ENCODE data around the gene KLHL3. TPM values are rescaled to one million over a fixed set of nuclear protein-coding genes. Genes with fewer than 3 reads are reported as not detected.

Gene KLHL3
- total RNA-seq, 1 experiment from 2014 or later = 15.7 TPM

- Mint-ChIP-seq H3K27me3 (ENCODE audit: low read depth) (peaks cover 18% of the 10 kb centered on the region), H3K9me3 (no peaks in the 10 kb centered on the region), H3K27ac (peak overlapping the region; percentile 93), H3K4me3 (peak overlapping the region; percentile 95), H3K4me1 (peaks cover 28% of the 10 kb centered on the region), H3K36me3 (peaks cover 19% of the 10 kb centered on the region)
- ATAC-seq (peak; percentile 14), DNase-seq (ENCODE audit: low spot score) (peak; percentile 45)
- POLR2A ChIA-PET = interaction anchor here (0.5 to 3.8 kb wide), 3 partner anchors 17 to 138 kb away, joined by 3 to 20 read pairs (median 8); partner anchors contain the start of genes KLHL3 and PKD2L2
- CTCF ChIA-PET = interaction anchor here (0.9 to 1.7 kb wide), 6 partner anchors 11 to 123 kb away, joined by 4 to 14 read pairs (median 10); partner anchors contain the start of gene KLHL3
- TF ChIP-seq USF1 (CRISPR knock-in tag; IDR thresholded peaks at IDR 0.05) = 0 out of 2 replicates have a peak, but pooled peaks have one; percentile 19
- TF ChIP-seq MAX (CRISPR knock-in tag; IDR thresholded peaks at IDR 0.05) = 0 out of 2 replicates have a peak, but pooled peaks have one; percentile 14
- TF ChIP-seq NFYB (CRISPR knock-in tag; conservative IDR thresholded peaks at IDR 0.05; ENCODE audit: low read depth) = no peak
- peak; percentile 17; the same call in 1 of the 2 replicates for TF ChIP-seq ZBTB43 (CRISPR knock-in tag; IDR thresholded peaks at IDR 0.05)
- no peak for TF ChIP-seq ZBTB21 (CRISPR knock-in tag; IDR thresholded peaks at IDR 0.05; ENCODE audit: borderline replicate concordance)
- no peak for TF ChIP-seq ATF1 (CRISPR knock-in tag; IDR thresholded peaks at IDR 0.05)
- TF ChIP-seq ESRRA (CRISPR knock-in tag; IDR thresholded peaks at IDR 0.05; ENCODE audit: borderline replicate concordance) = peak; percentile 18; the same call in 1 of the 2 replicates
Measured at GRCh38 chr5:137752905-137753690, 17.2 kb upstream of the KLHL3 start.

DNA sequence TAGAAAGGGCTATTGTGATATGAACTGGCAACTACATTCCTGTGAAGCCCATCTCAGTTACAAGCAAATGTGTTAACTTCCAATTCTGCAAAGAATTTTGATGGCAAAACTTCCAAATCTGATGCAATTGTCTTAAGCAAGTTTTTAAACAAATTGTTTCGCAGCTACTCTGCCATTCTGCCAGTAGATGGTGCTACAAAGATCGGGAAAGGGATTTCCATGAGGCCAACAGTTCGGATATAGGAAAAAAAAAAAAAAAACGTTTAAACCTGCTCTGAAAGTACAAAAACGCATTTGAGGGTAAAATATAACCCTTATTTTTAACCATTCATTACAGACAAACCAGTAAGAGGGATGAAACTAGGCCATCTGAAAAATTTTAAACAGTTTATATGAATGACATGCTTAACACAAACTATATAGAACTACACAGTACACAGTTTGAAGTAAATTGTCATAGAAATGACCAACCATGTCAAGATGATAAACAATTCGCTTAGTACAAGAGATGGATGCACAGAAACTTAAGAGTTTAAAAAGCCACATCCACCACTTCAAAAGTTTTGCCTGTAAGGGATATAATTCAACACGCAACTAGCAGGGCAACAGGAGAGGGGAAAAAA is 16.1 kb upstream of the KLHL3 start:
- POLR2A ChIA-PET = interaction anchor here (0.7 to 0.8 kb wide), 3 partner anchors 91 to 1443 kb away, joined by 3 read pairs; no protein-coding TSS in a partner anchor
- peaks cover 19% of the 10 kb centered on the region for H3K36me3 Mint-ChIP-seq
- H3K27me3 Mint-ChIP-seq (ENCODE audit: low read depth) = peaks cover 8% of the 10 kb centered on the region
- H3K9me3 Mint-ChIP-seq = no peaks in the 10 kb centered on the region
- no peak for DNase-seq (ENCODE audit: low spot score)
- H3K27ac Mint-ChIP-seq = peak overlapping the region; percentile 47
- peak overlapping the region; percentile 95 for H3K4me3 Mint-ChIP-seq
- CTCF ChIA-PET = interaction anchor here (0.6 to 1.8 kb wide), 20 partner anchors 8 to 1356 kb away, joined by 3 to 26 read pairs (median 4); no protein-coding TSS in a partner anchor
- TF ChIP-seq ZSCAN18 (CRISPR knock-in tag; IDR thresholded peaks at IDR 0.05) (no peak), GABPB1 (CRISPR knock-in tag; IDR thresholded peaks at IDR 0.05) (peak; percentile 92), MAX (CRISPR knock-in tag; IDR thresholded peaks at IDR 0.05) (no peak), CTCF (IDR thresholded peaks at IDR 0.05) (0 out of 2 replicates have a peak, but pooled peaks have one; percentile 14)
- TF ChIP-seq, protein P1, sequence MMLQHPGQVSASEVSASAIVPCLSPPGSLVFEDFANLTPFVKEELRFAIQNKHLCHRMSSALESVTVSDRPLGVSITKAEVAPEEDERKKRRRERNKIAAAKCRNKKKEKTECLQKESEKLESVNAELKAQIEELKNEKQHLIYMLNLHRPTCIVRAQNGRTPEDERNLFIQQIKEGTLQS (CRISPR knock-in tag; conservative IDR thresholded peaks at IDR 0.05) = no peak
- ATAC-seq = no peak
- peaks cover 28% of the 10 kb centered on the region for H3K4me1 Mint-ChIP-seq

GRCh38 chr5:137750436-137750835 is 14.5 kb upstream of the KLHL3 start:
- peaks cover 19% of the 10 kb centered on the region for H3K36me3 Mint-ChIP-seq
- peak overlapping the region; percentile 44 for H3K4me3 Mint-ChIP-seq
- peak overlapping the region; percentile 43; the same call in 1 of the 2 replicates for H3K27ac Mint-ChIP-seq
- H3K4me1 Mint-ChIP-seq = peaks cover 28% of the 10 kb centered on the region
- no peak for TF ChIP-seq ESRRA (CRISPR knock-in tag; IDR thresholded peaks at IDR 0.05; ENCODE audit: borderline replicate concordance)
- no peak for TF ChIP-seq TEAD1 (CRISPR knock-in tag; IDR thresholded peaks at IDR 0.05)
- no peak for TF ChIP-seq CDX4 (CRISPR knock-in tag; IDR thresholded peaks at IDR 0.05; ENCODE audit: borderline replicate concordance)
- no peak for TF ChIP-seq CTCF (IDR thresholded peaks at IDR 0.05)
- no peak for TF ChIP-seq TP53 (CRISPR knock-in tag; IDR thresholded peaks at IDR 0.05)
- no peak for TF ChIP-seq GABPB1 (CRISPR knock-in tag; IDR thresholded peaks at IDR 0.05)
- ATAC-seq = no peak
- no peak for DNase-seq (ENCODE audit: low spot score)
- H3K27me3 Mint-ChIP-seq (ENCODE audit: low read depth) = no peaks in the 10 kb centered on the region
- CTCF ChIA-PET = interaction anchor here (1.6 to 1.8 kb wide), 3 partner anchors 72 to 121 kb away, joined by 6 to 12 read pairs (median 9); no protein-coding TSS in a partner anchor
- POLR2A ChIA-PET = no interaction called here
- H3K9me3 Mint-ChIP-seq = no peaks in the 10 kb centered on the region
